Measurements from ENCODE around the gene NOL9. TPM values are rescaled to one million over a fixed set of nuclear protein-coding genes. Genes with fewer than 3 reads are reported as not detected.

Gene NOL9
- total and polyA plus RNA-seq, 2 of the 13 experiments (the other 11 are each of a cell fraction or from before 2014, with no cell fraction given), result 18.0 to 24.7 TPM

DNA sequence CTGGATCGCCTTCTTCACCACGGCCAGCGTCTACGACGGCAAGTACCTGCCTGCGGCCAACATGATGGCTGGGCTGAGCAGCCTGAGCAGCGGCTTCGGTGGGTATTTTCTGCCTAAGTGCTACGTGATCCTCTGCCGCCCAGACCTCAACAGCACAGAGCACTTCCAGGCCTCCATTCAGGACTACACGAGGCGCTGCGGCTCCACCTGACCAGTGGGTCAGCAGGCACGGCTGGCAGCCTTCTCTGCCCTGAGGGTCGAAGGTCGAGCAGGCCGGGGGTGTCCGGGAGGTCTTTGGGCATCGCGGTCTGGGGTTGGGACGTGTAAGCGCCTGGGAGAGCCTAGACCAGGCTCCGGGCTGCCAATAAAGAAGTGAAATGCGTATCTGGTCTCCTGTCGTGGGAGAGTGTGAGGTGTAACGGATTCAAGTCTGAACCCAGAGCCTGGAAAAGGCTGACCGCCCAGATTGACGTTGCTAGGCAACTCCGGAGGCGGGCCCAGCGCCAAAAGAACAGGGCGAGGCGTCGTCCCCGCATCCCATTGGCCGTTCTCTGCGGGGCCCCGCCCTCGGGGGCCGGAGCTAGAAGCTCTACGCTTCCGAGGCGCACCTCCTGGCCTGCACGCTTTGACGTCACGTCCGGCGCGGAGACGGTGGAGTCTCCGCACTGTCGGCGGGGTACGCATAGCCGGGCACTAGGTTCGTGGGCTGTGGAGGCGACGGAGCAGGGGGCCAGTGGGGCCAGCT, 25.2 kb upstream of the NOL9 start, which contains the start of gene ZBTB48 (continued):
- no peak for TF ChIP-seq ZNF234 (CRISPR knock-in tag; conservative IDR thresholded peaks at IDR 0.05)
- TF ChIP-seq KAT7 (CRISPR knock-in tag; IDR thresholded peaks at IDR 0.05; ENCODE audit: borderline replicate concordance), result no peak
- peak; percentile 74 to 90 for TF ChIP-seq POLR2A (IDR thresholded peaks at IDR 0.05; ENCODE audit: insufficient read depth in 1 of 2, low read depth in 2 of 2, low read length in 2 of 2)
- TF ChIP-seq ARNT (IDR thresholded peaks at IDR 0.05), result no peak
- TF ChIP-seq MLXIP (CRISPR knock-in tag; IDR thresholded peaks at IDR 0.05; ENCODE audit: borderline replicate concordance), result no peak
- TF ChIP-seq FIP1L1 (IDR thresholded peaks at IDR 0.05; ENCODE audit: borderline replicate concordance, insufficient read depth, low read depth, low read length), result no peak
- TF ChIP-seq SNAPC5 (CRISPR knock-in tag; IDR thresholded peaks at IDR 0.05; ENCODE audit: borderline replicate concordance), result no peak
- TF ChIP-seq EED (CRISPR knock-in tag; IDR thresholded peaks at IDR 0.05), result peak; percentile 81; the same call in 1 of the 2 replicates
- TF ChIP-seq ZNF749 (CRISPR knock-in tag; IDR thresholded peaks at IDR 0.05; ENCODE audit: borderline replicate concordance), result no peak
- no peak for TF ChIP-seq SRY (CRISPR knock-in tag; IDR thresholded peaks at IDR 0.05)
- no peak for TF ChIP-seq KAT2B (IDR thresholded peaks at IDR 0.05; ENCODE audit: borderline replicate concordance, low read depth, low read length)
- TF ChIP-seq RAD51 (IDR thresholded peaks at IDR 0.05; ENCODE audit: borderline replicate concordance), result no peak
- no peak for TF ChIP-seq REL (CRISPR knock-in tag; conservative IDR thresholded peaks at IDR 0.05)
- TF ChIP-seq, protein P1, sequence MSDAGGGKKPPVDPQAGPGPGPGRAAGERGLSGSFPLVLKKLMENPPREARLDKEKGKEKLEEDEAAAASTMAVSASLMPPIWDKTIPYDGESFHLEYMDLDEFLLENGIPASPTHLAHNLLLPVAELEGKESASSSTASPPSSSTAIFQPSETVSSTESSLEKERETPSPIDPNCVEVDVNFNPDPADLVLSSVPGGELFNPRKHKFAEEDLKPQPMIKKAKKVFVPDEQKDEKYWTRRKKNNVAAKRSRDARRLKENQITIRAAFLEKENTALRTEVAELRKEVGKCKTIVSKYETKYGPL (CRISPR knock-in tag; IDR thresholded peaks at IDR 0.05), result no peak
- peak; percentile 65; the same call in 1 of the 2 replicates for TF ChIP-seq HINFP (CRISPR knock-in tag; IDR thresholded peaks at IDR 0.05; ENCODE audit: low read depth)
- TF ChIP-seq ZNF326 (CRISPR knock-in tag; IDR thresholded peaks at IDR 0.05; ENCODE audit: borderline replicate concordance), result no peak
- TF ChIP-seq ZNF143 (CRISPR knock-in tag; IDR thresholded peaks at IDR 0.05), result no peak
- no peak for TF ChIP-seq ZNF331 (CRISPR knock-in tag; IDR thresholded peaks at IDR 0.05)
- TF ChIP-seq FOSL2 (CRISPR knock-in tag; IDR thresholded peaks at IDR 0.05), result 0 out of 2 replicates have a peak, but pooled peaks have one; percentile 26
- TF ChIP-seq IRX3 (CRISPR knock-in tag; IDR thresholded peaks at IDR 0.05; ENCODE audit: borderline replicate concordance, low read depth), result peak; percentile 42; the same call in 1 of the 2 replicates
- TF ChIP-seq, protein P2, sequence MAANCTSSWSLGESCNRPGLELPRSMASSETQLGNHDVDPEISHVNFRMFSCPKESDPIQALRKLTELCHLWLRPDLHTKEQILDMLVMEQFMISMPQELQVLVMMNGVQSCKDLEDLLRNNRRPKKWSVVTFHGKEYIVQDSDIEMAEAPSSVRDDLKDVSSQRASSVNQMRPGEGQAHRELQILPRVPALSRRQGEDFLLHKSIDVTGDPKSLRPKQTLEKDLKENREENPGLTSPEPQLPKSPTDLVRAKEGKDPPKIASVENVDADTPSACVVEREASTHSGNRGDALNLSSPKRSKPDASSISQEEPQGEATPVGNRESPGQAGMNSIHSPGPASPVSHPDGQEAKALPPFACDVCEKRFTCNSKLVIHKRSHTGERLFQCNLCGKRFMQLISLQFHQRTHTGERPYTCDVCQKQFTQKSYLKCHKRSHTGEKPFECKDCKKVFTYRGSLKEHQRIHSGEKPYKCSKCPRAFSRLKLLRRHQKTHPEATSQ (CRISPR knock-in tag; IDR thresholded peaks at IDR 0.05; ENCODE audit: borderline replicate concordance), result no peak
- TF ChIP-seq ZNF576 (CRISPR knock-in tag; IDR thresholded peaks at IDR 0.05), result 0 out of 2 replicates have a peak, but pooled peaks have one; percentile 0
- no peak; the same call in 1 of the 2 replicates for TF ChIP-seq SMAD1 (CRISPR knock-in tag; IDR thresholded peaks at IDR 0.05; ENCODE audit: borderline replicate concordance, low read depth)
